ENCODE data around the gene SBF2. TPM values are rescaled to one million over a fixed set of nuclear protein-coding genes. Genes with fewer than 3 reads are reported as not detected.

Gene SBF2
- total and polyA plus RNA-seq, 2 of the 13 experiments (the other 11 are each of a cell fraction or from before 2014, with no cell fraction given): 24.0 to 45.8 TPM

DNA sequence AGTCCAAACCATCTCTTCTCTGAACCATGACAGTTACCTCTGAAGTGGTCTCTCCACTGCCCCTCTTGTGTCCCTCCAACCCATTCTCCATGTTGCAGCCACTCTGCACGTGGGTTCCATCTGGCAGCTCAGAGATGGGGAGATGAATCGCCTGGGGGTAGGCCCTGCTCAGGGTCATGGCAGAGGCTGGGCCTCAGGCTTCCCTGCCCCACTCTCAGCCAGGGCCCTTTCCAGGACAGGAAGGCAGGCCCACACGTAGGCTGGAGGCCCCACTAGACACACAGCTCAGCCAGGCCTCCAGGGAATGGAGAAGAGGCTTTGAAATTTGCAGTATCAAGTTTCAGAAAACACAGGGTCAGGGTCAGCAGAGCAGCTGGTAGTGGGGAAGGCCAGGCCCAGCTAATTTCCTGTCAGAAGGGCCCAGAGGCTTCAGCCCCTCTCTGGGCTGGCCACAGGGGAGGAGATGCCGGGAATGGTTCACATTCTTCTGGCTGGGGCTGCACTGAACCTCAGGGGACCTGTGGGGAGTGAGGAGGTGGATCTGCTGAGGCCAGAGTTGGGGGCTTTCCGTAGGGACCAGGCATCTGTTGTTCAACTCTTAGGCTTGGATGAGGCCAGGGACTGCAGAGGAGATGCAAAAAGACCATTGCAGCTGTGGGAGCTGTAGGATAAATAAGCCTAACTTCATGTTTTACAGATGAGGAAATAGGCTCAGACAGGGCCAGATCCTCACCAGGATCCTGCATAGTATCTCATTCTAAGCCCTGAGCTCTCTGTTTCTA, 528.5 kb downstream of the SBF2 start (continued):
- TF ChIP-seq ATF7-NPFF (CRISPR knock-in tag; IDR thresholded peaks at IDR 0.05; ENCODE audit: low read depth) (peak; percentile 83), KDM4B (CRISPR knock-in tag; IDR thresholded peaks at IDR 0.05) (0 out of 2 replicates have a peak, but pooled peaks have one; percentile 25), GABPB1 (CRISPR knock-in tag; IDR thresholded peaks at IDR 0.05) (peak; percentile 65), MBD4 (IDR thresholded peaks at IDR 0.05; ENCODE audit: borderline replicate concordance, low read length) (no peak), MIER3 (CRISPR knock-in tag; IDR thresholded peaks at IDR 0.05; ENCODE audit: borderline replicate concordance) (no peak; the same call in 1 of the 2 replicates), CENPT (CRISPR knock-in tag; IDR thresholded peaks at IDR 0.05; ENCODE audit: low read depth) (no peak), ZBTB21 (CRISPR knock-in tag; IDR thresholded peaks at IDR 0.05) (no peak), YEATS2 (CRISPR knock-in tag; IDR thresholded peaks at IDR 0.05; ENCODE audit: borderline replicate concordance) (peak; percentile 91; the same call in 1 of the 2 replicates), ZFAT (CRISPR knock-in tag; conservative IDR thresholded peaks at IDR 0.05) (no peak), ZBED4 (CRISPR knock-in tag; IDR thresholded peaks at IDR 0.05; ENCODE audit: borderline replicate concordance) (peak; percentile 87; the same call in 1 of the 2 replicates), ZSCAN25 (CRISPR knock-in tag; IDR thresholded peaks at IDR 0.05) (no peak), TBX3 (IDR thresholded peaks at IDR 0.05; ENCODE audit: borderline replicate concordance) (no peak), BRF2 (CRISPR knock-in tag; IDR thresholded peaks at IDR 0.05) (0 out of 2 replicates have a peak, but pooled peaks have one; percentile 70), U2AF1 (optimal IDR thresholded peaks at IDR 0.05; ENCODE audit: low read depth, low read length) (no peak), NR3C1 (CRISPR knock-in tag; IDR thresholded peaks at IDR 0.05) (no peak), ZNF343 (CRISPR knock-in tag; IDR thresholded peaks at IDR 0.05) (no peak; the same call in 1 of the 2 replicates)
- TF ChIP-seq, protein P1, sequence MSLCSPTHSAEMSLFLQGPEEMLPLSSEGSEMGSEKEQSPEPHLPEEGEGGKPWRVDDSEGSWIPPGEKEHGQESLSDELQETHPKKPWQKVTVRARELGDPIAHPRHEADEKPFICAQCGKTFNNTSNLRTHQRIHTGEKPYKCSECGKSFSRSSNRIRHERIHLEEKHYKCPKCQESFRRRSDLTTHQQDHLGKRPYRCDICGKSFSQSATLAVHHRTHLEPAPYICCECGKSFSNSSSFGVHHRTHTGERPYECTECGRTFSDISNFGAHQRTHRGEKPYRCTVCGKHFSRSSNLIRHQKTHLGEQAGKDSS (CRISPR knock-in tag; IDR thresholded peaks at IDR 0.05; ENCODE audit: borderline replicate concordance, low read depth): peak; percentile 76; the same call in 1 of the 2 replicates
- TF ChIP-seq, protein P2, sequence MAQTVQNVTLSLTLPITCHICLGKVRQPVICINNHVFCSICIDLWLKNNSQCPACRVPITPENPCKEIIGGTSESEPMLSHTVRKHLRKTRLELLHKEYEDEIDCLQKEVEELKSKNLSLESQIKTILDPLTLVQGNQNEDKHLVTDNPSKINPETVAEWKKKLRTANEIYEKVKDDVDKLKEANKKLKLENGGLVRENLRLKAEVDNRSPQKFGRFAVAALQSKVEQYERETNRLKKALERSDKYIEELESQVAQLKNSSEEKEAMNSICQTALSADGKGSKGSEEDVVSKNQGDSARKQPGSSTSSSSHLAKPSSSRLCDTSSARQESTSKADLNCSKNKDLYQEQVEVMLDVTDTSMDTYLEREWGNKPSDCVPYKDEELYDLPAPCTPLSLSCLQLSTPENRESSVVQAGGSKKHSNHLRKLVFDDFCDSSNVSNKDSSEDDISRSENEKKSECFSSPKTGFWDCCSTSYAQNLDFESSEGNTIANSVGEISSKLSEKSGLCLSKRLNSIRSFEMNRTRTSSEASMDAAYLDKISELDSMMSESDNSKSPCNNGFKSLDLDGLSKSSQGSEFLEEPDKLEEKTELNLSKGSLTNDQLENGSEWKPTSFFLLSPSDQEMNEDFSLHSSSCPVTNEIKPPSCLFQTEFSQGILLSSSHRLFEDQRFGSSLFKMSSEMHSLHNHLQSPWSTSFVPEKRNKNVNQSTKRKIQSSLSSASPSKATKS (CRISPR knock-in tag; IDR thresholded peaks at IDR 0.05): no peak
- TF ChIP-seq, protein P3, sequence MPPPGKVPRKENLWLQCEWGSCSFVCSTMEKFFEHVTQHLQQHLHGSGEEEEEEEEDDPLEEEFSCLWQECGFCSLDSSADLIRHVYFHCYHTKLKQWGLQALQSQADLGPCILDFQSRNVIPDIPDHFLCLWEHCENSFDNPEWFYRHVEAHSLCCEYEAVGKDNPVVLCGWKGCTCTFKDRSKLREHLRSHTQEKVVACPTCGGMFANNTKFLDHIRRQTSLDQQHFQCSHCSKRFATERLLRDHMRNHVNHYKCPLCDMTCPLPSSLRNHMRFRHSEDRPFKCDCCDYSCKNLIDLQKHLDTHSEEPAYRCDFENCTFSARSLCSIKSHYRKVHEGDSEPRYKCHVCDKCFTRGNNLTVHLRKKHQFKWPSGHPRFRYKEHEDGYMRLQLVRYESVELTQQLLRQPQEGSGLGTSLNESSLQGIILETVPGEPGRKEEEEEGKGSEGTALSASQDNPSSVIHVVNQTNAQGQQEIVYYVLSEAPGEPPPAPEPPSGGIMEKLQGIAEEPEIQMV (CRISPR knock-in tag; IDR thresholded peaks at IDR 0.05; ENCODE audit: low read depth): 0 out of 2 replicates have a peak, but pooled peaks have one; percentile 43
